Neural progenitor cell (in vitro differentiated cells): ENCODE measurements around the gene OPHN1.

ENCODE experiments used
- CTCF ChIP-seq: fragments of 200-600 bp; sonication (generic); IDR thresholded peaks from 2 replicates; pipeline ENCODE4 v1.5.1; 2017; ENCODE audit warnings: antibody characterized with exemption, mild to moderate bottlenecking
- EZH2 ChIP-seq: fragments of 200-600 bp; sonication (generic); IDR thresholded peaks from 2 replicates; pipeline ENCODE4 v1.6.1; 2017; ENCODE audit warnings: antibody characterized with exemption, mild to moderate bottlenecking, moderate library complexity
- EZH2phosphoT487 ChIP-seq: fragments of 200-600 bp; sonication (generic); IDR thresholded peaks from 2 replicates; pipeline ENCODE4 v1.6.1; 2017; ENCODE audit warnings: antibody characterized with exemption

GRCh38 chrX:68343551-68343950 is 89.7 kb downstream of the OPHN1 start:
- no peak for TF ChIP-seq CTCF
- TF ChIP-seq EZH2: no peak
- no peak for TF ChIP-seq EZH2phosphoT487
